Measurements from ENCODE around the gene PSPN.
"Not testable (repeated sequence)": the region's sequence is repeated elsewhere in the genome, so short reads cannot be mapped to it uniquely, and the experiment has no call there.

PSPN gene

GRCh38 chr19:6402837-6403608 lies 27.3 kb upstream of the PSPN start:
- peak; percentile 77 for DNase-seq (ENCODE audit: low read depth)

- DNase-seq (ENCODE audit: low read depth) = no peak
These were observed 26.3 kb upstream of the PSPN start for GRCh38 chr19:6402058-6402457.

GRCh38 chr19:6400062-6400944 lies 24.6 kb upstream of the PSPN start:
- not testable (repeated sequence) for DNase-seq (ENCODE audit: low read depth)

GRCh38 chr19:6396305-6396704 lies 20.6 kb upstream of the PSPN start:
- no peak for DNase-seq (ENCODE audit: low read depth)

GRCh38 chr19:6394831-6395230 lies 19.1 kb upstream of the PSPN start:
- no peak for DNase-seq (ENCODE audit: low read depth)

- no peak for DNase-seq (ENCODE audit: low read depth)
These were observed 18.3 kb upstream of the PSPN start for GRCh38 chr19:6393983-6394412.

GRCh38 chr19:6393074-6393982 lies 17.6 kb upstream of the PSPN start, which contains the start of gene GTF2F1:
TSS of gene GTF2F1 (minus strand) at chr19:6393164. CDS start at chr19:6392995, 169 bp downstream.
- peak; percentile 93 for DNase-seq (ENCODE audit: low read depth)

GRCh38 chr19:6392221-6393073 lies 16.7 kb upstream of the PSPN start:
- DNase-seq (ENCODE audit: low read depth) = no peak

GRCh38 chr19:6387372-6387771 lies 11.6 kb upstream of the PSPN start:
- DNase-seq (ENCODE audit: low read depth) = no peak

- no peak for DNase-seq (ENCODE audit: low read depth)
These were observed 8.6 kb upstream of the PSPN start for GRCh38 chr19:6384381-6384780.

- DNase-seq (ENCODE audit: low read depth) = no peak
These were observed 7.5 kb upstream of the PSPN start for GRCh38 chr19:6383188-6383587.

- no peak for DNase-seq (ENCODE audit: low read depth)
These were observed 5.5 kb upstream of the PSPN start for GRCh38 chr19:6381030-6381750.

GRCh38 chr19:6379744-6380143 lies 4.0 kb upstream of the PSPN start:
- no peak for DNase-seq (ENCODE audit: low read depth)

- DNase-seq (ENCODE audit: low read depth) = no peak
These were observed 2.8 kb upstream of the PSPN start for GRCh38 chr19:6378486-6378885.

GRCh38 chr19:6378041-6378440 lies 2.3 kb upstream of the PSPN start:
- DNase-seq (ENCODE audit: low read depth) = peak; percentile 89

GRCh38 chr19:6376512-6377190 lies 918 bp upstream of the PSPN start:
- peak; percentile 27 for DNase-seq (ENCODE audit: low read depth)

- DNase-seq (ENCODE audit: low read depth) = no peak
These were observed 872 bp downstream of the PSPN start for GRCh38 chr19:6374711-6375410.

- DNase-seq (ENCODE audit: low read depth) = no peak
These were observed 1.5 kb downstream of the PSPN start for GRCh38 chr19:6374161-6374709.

GRCh38 chr19:6373813-6374108 lies 2.0 kb downstream of the PSPN start:
- no peak for DNase-seq (ENCODE audit: low read depth)

Data from amniotic epithelial cell (primary cell).